CD4-positive, alpha-beta T cell treated with Interleukin-4 for 1 hour (primary cell): ENCODE data around the gene TGFB3.

Experiments
- DNase-seq, 2 donors: peaks; one replicate each; pipeline ENCODE4 v3.0.0-alpha.2; 2020 to 2022

TGFB3 gene

GRCh38 chr14:75985618-75986438, 4.0 kb upstream of the TGFB3 start, which contains the start of gene IFT43:
Gene IFT43, plus strand, starts transcription at chr14:75985763. Its CDS starts 24 bp downstream, at chr14:75985787.
- peak; percentile 90 for DNase-seq

GRCh38 chr14:75984674-75985073, 2.9 kb upstream of the TGFB3 start:
- DNase-seq, result no peak

- DNase-seq, result no peak
These were observed 1.2 kb upstream of the TGFB3 start for GRCh38 chr14:75983019-75983358.

GRCh38 chr14:75982266-75983018, 647 bp upstream of the TGFB3 start:
- peak; percentile 79 to 83 for DNase-seq

GRCh38 chr14:75980856-75981255, 939 bp downstream of the TGFB3 start:
- no peak for DNase-seq

GRCh38 chr14:75979648-75980565, 1.9 kb downstream of the TGFB3 start:
- DNase-seq, result no peak

- peak in 1 of 2 donors; percentile 16 for DNase-seq
These were observed 2.7 kb downstream of the TGFB3 start for GRCh38 chr14:75979071-75979571.

GRCh38 chr14:75978249-75978731, 3.5 kb downstream of the TGFB3 start:
- DNase-seq, result peak; percentile 26 to 29

- DNase-seq, result no peak
These were observed 4.2 kb downstream of the TGFB3 start for GRCh38 chr14:75977582-75977943.

- no peak for DNase-seq
These were observed 4.8 kb downstream of the TGFB3 start for GRCh38 chr14:75976826-75977581.

GRCh38 chr14:75972801-75973421, 8.9 kb downstream of the TGFB3 start:
- no peak for DNase-seq

- no peak for DNase-seq
These were observed 10.3 kb downstream of the TGFB3 start for GRCh38 chr14:75971509-75971908.

- DNase-seq, result no peak
These were observed 10.8 kb downstream of the TGFB3 start for GRCh38 chr14:75970989-75971388.

- no peak for DNase-seq
These were observed 11.9 kb downstream of the TGFB3 start for GRCh38 chr14:75969891-75970290.

- DNase-seq, result no peak
These were observed 12.7 kb downstream of the TGFB3 start for GRCh38 chr14:75969126-75969525.

GRCh38 chr14:75968456-75968855, 13.3 kb downstream of the TGFB3 start:
- no peak for DNase-seq

- no peak for DNase-seq
These were observed 13.9 kb downstream of the TGFB3 start for GRCh38 chr14:75967866-75968265.

GRCh38 chr14:75961662-75962061, 20.1 kb downstream of the TGFB3 start:
- DNase-seq, result no peak

GRCh38 chr14:75960231-75960630, 21.6 kb downstream of the TGFB3 start:
- no peak for DNase-seq

- no peak for DNase-seq
These were observed 22.8 kb downstream of the TGFB3 start for GRCh38 chr14:75959031-75959430.

GRCh38 chr14:75952489-75952888, 29.3 kb downstream of the TGFB3 start:
- no peak for DNase-seq

- no peak for DNase-seq
These were observed 35.0 kb downstream of the TGFB3 start for GRCh38 chr14:75946785-75947184.
